EH (cell line): ENCODE measurements around the gene SYP.
A peak's percentile ranks its signal among the peaks of the same experiment; 100 is the strongest.
"Not testable (repeated sequence)": the region's sequence is repeated elsewhere in the genome, so short reads cannot be mapped to it uniquely, and the experiment has no call there.

Experiments used
- DNase-seq: peaks from one replicate; pipeline ENCODE4 v3.0.0-alpha.2; 2015; ENCODE audit warnings: low read depth

Gene SYP

GRCh38 chrX:49166914-49167739, 32.9 kb downstream of the SYP start:
- DNase-seq = peak; percentile 85

GRCh38 chrX:49165901-49166881, 33.8 kb downstream of the SYP start:
- peak; percentile 63 for DNase-seq

- DNase-seq = no peak
Observed at GRCh38 chrX:49164589-49165360, 35.2 kb downstream of the SYP start.

GRCh38 chrX:49163555-49164419, 36.2 kb downstream of the SYP start:
- peak; percentile 86 for DNase-seq

- DNase-seq = no peak
Observed at GRCh38 chrX:49162620-49163019, 37.4 kb downstream of the SYP start, which contains the start of gene MAGIX. TSS of gene MAGIX (plus strand) at chrX:49162758. CDS start at chrX:49162890, 132 bp downstream.

- DNase-seq = no peak
Observed at GRCh38 chrX:49161632-49162031, 38.4 kb downstream of the SYP start.

- no peak for DNase-seq
Observed at GRCh38 chrX:49160908-49161307, 39.1 kb downstream of the SYP start.

GRCh38 chrX:49157194-49157593, 42.8 kb downstream of the SYP start:
- no peak for DNase-seq

- DNase-seq = peak; percentile 92
Observed at GRCh38 chrX:49155900-49156837, 43.8 kb downstream of the SYP start.

- DNase-seq = peak; percentile 77
Observed at GRCh38 chrX:49155243-49155899, 44.6 kb downstream of the SYP start.

- no peak for DNase-seq
Observed at GRCh38 chrX:49153467-49153866, 46.5 kb downstream of the SYP start.

GRCh38 chrX:49149291-49149690, 50.7 kb downstream of the SYP start:
- not testable (repeated sequence) for DNase-seq

- not testable (repeated sequence) for DNase-seq
Observed at GRCh38 chrX:49148390-49149100, 51.4 kb downstream of the SYP start.

- no peak for DNase-seq
Observed at GRCh38 chrX:49147936-49148335, 52.1 kb downstream of the SYP start.

- no peak for DNase-seq
Observed at GRCh38 chrX:49147282-49147681, 52.7 kb downstream of the SYP start.

GRCh38 chrX:49143154-49143553, 56.8 kb downstream of the SYP start:
- not testable (repeated sequence) for DNase-seq

- DNase-seq = peak; percentile 8
Observed at GRCh38 chrX:49142264-49142663, 57.7 kb downstream of the SYP start.

- DNase-seq = no peak
Observed at GRCh38 chrX:49139713-49140112, 60.3 kb downstream of the SYP start.
